GM12878 (cell line): ENCODE measurements around the gene CST6. TPM values are rescaled to one million over a fixed set of nuclear protein-coding genes. Genes with fewer than 3 reads are reported as not detected.

Source experiments
- ATAC-seq: fragments of 200-7000 bp; cut with Tn5 transposase; 3 replicates; pipeline ENCODE4 v1.9.1; 2020; ENCODE audit warnings: mild to moderate bottlenecking, moderate library complexity
- BruUV-seq: library from RNA; stranded (reverse); fragments of 400-500 nt; replicated peaks from 2 replicates; lab custom pipeline; 2021; lab: Mats Ljungman, UMichigan
- CTCF ChIA-PET: fragments of 300-600 bp; sonication (Branson Sonifier 250); formaldehyde crosslinking; extraction: SDS; loops from one replicate; lab custom pipeline; 2021; ENCODE audit warnings: inconsistent platforms; lab: Yijun Ruan, JAX
- POLR2A ChIA-PET: fragments of 350-600 bp; formaldehyde crosslinking; extraction: SDS; loops from one replicate; lab custom pipeline; 2021; ENCODE audit warnings: inconsistent platforms; lab: Charles Lee
- RAD21 ChIA-PET: fragments of 300-600 bp; sonication (Branson Sonifier 250); formaldehyde crosslinking; loops from one replicate; lab custom pipeline; 2023; ENCODE audit warnings: antibody characterized with exemption; ENCODE audit not compliant: unreplicated experiment; lab: Charles Lee
- SMC1A ChIA-PET: fragments of 300-600 bp; sonication (Branson Sonifier 250); formaldehyde crosslinking; loops from one replicate; lab custom pipeline; 2023; ENCODE audit not compliant: unreplicated experiment, uncharacterized antibody; lab: Charles Lee
- DNase-seq: peaks from one replicate; pipeline ENCODE4 v3.0.0-alpha.2; 2011; ENCODE audit warnings: low read depth, low spot score
- FAIRE-seq: peaks from 3 replicates; lab custom pipeline; 2011; peaks lifted over from hg19 to GRCh38; lab: Jason Lieb, UNC
- H2AFZ ChIP-seq: 2 replicates; pipeline ENCODE4 v1.6.0; 2011; ENCODE audit warnings: low read depth, low read length, control low read depth; ENCODE audit not compliant: control insufficient read depth
- H3K27ac ChIP-seq: 2 replicates; pipeline ENCODE4 v1.5.1; 2011; ENCODE audit warnings: control low read depth; ENCODE audit not compliant: control insufficient read depth, insufficient read depth
- H3K27me3 ChIP-seq, 2 experiments: replicated peaks in 1 of 2; 2 replicates each; pipeline versions ENCODE4 v1.6.0 to v1.6.1; 2011; ENCODE audit warnings: low read length in 1 of 2; ENCODE audit not compliant: control insufficient read depth in 2 of 2, insufficient read depth in 2 of 2
- H3K36me3 ChIP-seq, 2 experiments: 2 replicates each; pipeline ENCODE4 v1.5.1; 2011; ENCODE audit warnings: low read length in 1 of 2; ENCODE audit not compliant: control insufficient read depth in 2 of 2, insufficient read depth in 2 of 2
- H3K4me1 ChIP-seq: 2 replicates; pipeline ENCODE4 v1.6.1; 2011; ENCODE audit warnings: mild to moderate bottlenecking, low read length, moderate library complexity, mixed read lengths; ENCODE audit not compliant: control insufficient read depth, insufficient read depth
- H3K4me2 ChIP-seq: 2 replicates; pipeline ENCODE4 v1.6.0; 2011; ENCODE audit warnings: control low read depth; ENCODE audit not compliant: control insufficient read depth, insufficient read depth
- H3K4me3 ChIP-seq: fragments of 200-600 bp; sonication (generic); 2 replicates; pipeline ENCODE4 v1.5.1; 2016
- H3K79me2 ChIP-seq: 2 replicates; pipeline ENCODE4 v1.6.0; 2011; ENCODE audit warnings: low read length; ENCODE audit not compliant: control insufficient read depth, insufficient read depth
- H3K9ac ChIP-seq: 2 replicates; pipeline ENCODE4 v1.8.0; 2011; ENCODE audit warnings: low read length, control low read depth, mixed read lengths; ENCODE audit not compliant: control insufficient read depth, insufficient read depth
- H3K9me3 ChIP-seq: replicated peaks from 3 replicates; pipeline ENCODE4 v1.5.1; 2011; ENCODE audit warnings: mild to moderate bottlenecking, low read length; ENCODE audit not compliant: control insufficient read depth, insufficient read depth
- H4K20me1 ChIP-seq: 2 replicates; pipeline ENCODE4 v1.6.0; 2011; ENCODE audit not compliant: control insufficient read depth, insufficient read depth
- BRCA1 ChIP-seq: IDR thresholded peaks from 2 replicates; pipeline ENCODE4 v1.6.1; 2011; ENCODE audit warnings: low read depth, low read length, improper control_type of control experiment
- FOS ChIP-seq: IDR thresholded peaks from 3 replicates; pipeline ENCODE4 v1.6.1; 2011; ENCODE audit warnings: borderline replicate concordance; ENCODE audit not compliant: insufficient read length; ENCODE audit errors: extremely low read depth
- PKNOX1 ChIP-seq: fragments of 450-650 bp; IDR thresholded peaks from 2 replicates; pipeline ENCODE4 v1.6.1; 2016; ENCODE audit warnings: mild to moderate bottlenecking
- RCOR1 ChIP-seq: conservative IDR thresholded peaks from 2 replicates; pipeline ENCODE4 v1.6.1; 2012; ENCODE audit warnings: low read depth, low read length, improper control_type of control experiment
- REST ChIP-seq: IDR thresholded peaks from 2 replicates; pipeline ENCODE4 v1.6.1; 2012; ENCODE audit warnings: mild to moderate bottlenecking, low read depth, low read length
- STAT3 ChIP-seq: IDR thresholded peaks from 2 replicates; pipeline ENCODE4 v1.6.1; 2011; ENCODE audit warnings: low read depth, low read length, improper control_type of control experiment
- USF1 ChIP-seq: IDR thresholded peaks from 2 replicates; pipeline ENCODE4 v1.6.1; 2011; ENCODE audit warnings: borderline replicate concordance, low read depth, mild to moderate bottlenecking, moderate library complexity, mixed read lengths, low read length; ENCODE audit not compliant: insufficient read depth; ENCODE audit errors: extremely low read length
- WGBS: methylation state at CpG from one replicate; pipeline ENCODE4 v1.1.6; 2016; ENCODE audit warnings: low lambda C conversion rate; ENCODE audit not compliant: insufficient replicate concordance, insufficient coverage; ENCODE audit errors: missing lambda C conversion rate; 5-methylcytosine and 5-hydroxymethylcytosine counted together
- in situ Hi-C: fragments of 300-500 bp; cut with MboI; formaldehyde crosslinking; loops from 9 replicates; pipeline ENCODE4 v1.14.3; 2018; ENCODE audit warnings: mixed read lengths
- intact Hi-C: fragments of 100-400 bp; cut with micrococcal nuclease; formaldehyde crosslinking; loops from one replicate; pipeline ENCODE4 v1.14.2; 2022; ENCODE audit not compliant: unreplicated experiment
- polyA plus RNA-seq, 11 experiments: library from polyadenylated mRNA; depleted of rRNA in 4 of 11; unstranded in 6 of 11; stranded (reverse) in 5 of 11; fragments of >200 nt; fragmentation: Nextera tagmentation in 4 of 11; fragmentation: Illumina TruSeq in 1 of 11; extraction: Ambion mirVana in 4 of 11; extraction: Trizol in 1 of 11; gene quantifications; 1 replicate in 1 of 11; 2 replicates in 10 of 11; pipeline versions ENCODE4 v1.2.1 to v1.2.3, GENCODE V29; 2011 to 2016; ENCODE audit warnings: inconsistent platforms in 2 of 11, missing spikeins in 2 of 11, low read depth in 1 of 11
- total RNA-seq, 4 experiments: library from RNA; depleted of rRNA in 3 of 4; stranded (reverse); fragments of >200 nt in 3 of 4; fragmentation: Illumina TruSeq in 1 of 4; extraction: Trizol in 1 of 4; gene quantifications; 2 replicates each; pipeline versions ENCODE4 v1.2.1 to v1.2.3, GENCODE V29; 2013 to 2021

The CST6 gene
- total and polyA plus RNA-seq, 10 of the 15 experiments (the other 5 are each of a cell fraction or from before 2014, with no cell fraction given) = not detected

- TF ChIP-seq BRCA1 (no peak), USF1 (no peak), STAT3 (no peak)
- TF ChIP-seq, all 136 proteins: peak for 0
Observed at GRCh38 chr11:66012371-66012945, 650 bp downstream of the CST6 start (continued).

GRCh38 chr11:66012946-66013761 is 1.3 kb downstream of the CST6 start:
- Histone ChIP-seq H3K27me3 (peaks cover 3 to 7% of the 10 kb centered on the region in 2 experiments), H3K4me3 (no peak overlapping the region), H3K36me3 (no peaks in the 10 kb centered on the region), H3K79me2 (no peaks in the 10 kb centered on the region), H3K9me3 (no peaks in the 10 kb centered on the region), H3K27ac (no peak overlapping the region), H3K9ac (no peak overlapping the region), H4K20me1 (no peaks in the 10 kb centered on the region), H3K4me1 (no peaks in the 10 kb centered on the region), H2AFZ (no peak overlapping the region), H3K4me2 (no peak overlapping the region)
- ChIA-PET CTCF (interaction anchor here (2.0 kb wide), 1 partner anchor 9 kb away, joined by 9 read pairs; no protein-coding TSS in a partner anchor), SMC1A (no interaction called here), RAD21 (no interaction called here), POLR2A (interaction anchor here (0.6 kb wide), 1 partner anchor 168 kb away, joined by 5 read pairs; no protein-coding TSS in a partner anchor)
- BruUV-seq = no TSS peak
- no peak for DNase-seq
- FAIRE-seq = no peak
- in situ Hi-C loops = no loop called here
- TF ChIP-seq FOS (no peak), RCOR1 (no peak), REST (peak; percentile 54; the same call in 1 of the 2 replicates), PKNOX1 (no peak)
- WGBS = 12% methylated on average over 12 of the region's 12 CpGs
- ATAC-seq = no peak
- intact Hi-C loops = no loop called here
